HFF-Myc (cell line): ENCODE data around the gene ALX4.

Experiments used
- DNase-seq: peaks from one replicate; pipeline ENCODE4 v3.0.0-alpha.2; 2011; ENCODE audit warnings: low read depth; ENCODE audit errors: extremely low read depth
- H3K4me3 ChIP-seq: replicated peaks from 2 replicates; pipeline ENCODE4 v1.5.1; 2011; ENCODE audit warnings: low read depth, mild to moderate bottlenecking, control low read depth, low read length
- TF ChIP-seq, protein P1 (sequence below): IDR thresholded peaks from 2 replicates; pipeline ENCODE4 v1.5.1; 2012; ENCODE audit warnings: mild to moderate bottlenecking, low read depth, low read length, control low read depth; ENCODE audit errors: missing control alignments

Gene ALX4

DNA sequence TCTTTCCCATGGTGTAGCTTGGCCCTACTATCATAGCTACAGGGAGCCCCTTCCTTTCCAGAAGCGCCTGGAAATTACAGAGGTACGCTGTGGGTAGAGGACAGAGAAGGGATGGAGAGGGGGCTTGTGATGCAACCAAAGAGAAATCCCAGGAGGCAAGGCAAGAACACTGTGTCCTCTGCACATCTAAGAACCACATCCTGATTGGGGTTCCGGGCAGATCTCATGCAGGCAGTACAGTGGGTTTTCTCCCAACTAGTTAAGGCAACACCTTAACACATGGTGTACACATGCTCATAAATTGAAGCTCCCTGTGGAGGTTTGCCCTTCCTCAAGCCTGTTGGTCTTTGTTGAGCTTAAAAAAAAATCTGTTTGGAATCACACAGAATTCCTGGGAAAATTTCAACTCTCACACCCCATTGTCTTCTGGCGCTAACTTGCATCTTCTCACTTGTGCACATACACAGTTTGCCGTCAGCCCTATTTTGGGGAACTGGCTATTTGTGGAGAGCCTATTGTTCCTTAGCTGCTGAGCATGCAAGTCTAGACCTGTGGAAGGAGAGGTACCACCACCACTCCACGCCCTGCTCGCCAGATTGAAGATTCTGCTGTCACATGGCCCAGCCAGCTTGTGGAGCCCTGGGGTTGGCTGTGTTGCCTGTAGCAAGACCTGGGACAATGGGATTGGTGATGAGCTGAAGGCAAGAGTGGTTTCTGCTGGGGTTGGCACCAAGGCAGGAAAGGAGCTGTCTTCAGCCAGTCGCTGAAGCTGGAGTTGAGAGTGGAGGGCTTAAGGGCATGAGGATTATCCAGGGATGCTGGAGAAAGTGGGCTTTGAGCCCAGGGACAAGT is 52.4 kb downstream of the ALX4 start:
- no peak overlapping the region for H3K4me3 ChIP-seq
- TF ChIP-seq, protein P1, sequence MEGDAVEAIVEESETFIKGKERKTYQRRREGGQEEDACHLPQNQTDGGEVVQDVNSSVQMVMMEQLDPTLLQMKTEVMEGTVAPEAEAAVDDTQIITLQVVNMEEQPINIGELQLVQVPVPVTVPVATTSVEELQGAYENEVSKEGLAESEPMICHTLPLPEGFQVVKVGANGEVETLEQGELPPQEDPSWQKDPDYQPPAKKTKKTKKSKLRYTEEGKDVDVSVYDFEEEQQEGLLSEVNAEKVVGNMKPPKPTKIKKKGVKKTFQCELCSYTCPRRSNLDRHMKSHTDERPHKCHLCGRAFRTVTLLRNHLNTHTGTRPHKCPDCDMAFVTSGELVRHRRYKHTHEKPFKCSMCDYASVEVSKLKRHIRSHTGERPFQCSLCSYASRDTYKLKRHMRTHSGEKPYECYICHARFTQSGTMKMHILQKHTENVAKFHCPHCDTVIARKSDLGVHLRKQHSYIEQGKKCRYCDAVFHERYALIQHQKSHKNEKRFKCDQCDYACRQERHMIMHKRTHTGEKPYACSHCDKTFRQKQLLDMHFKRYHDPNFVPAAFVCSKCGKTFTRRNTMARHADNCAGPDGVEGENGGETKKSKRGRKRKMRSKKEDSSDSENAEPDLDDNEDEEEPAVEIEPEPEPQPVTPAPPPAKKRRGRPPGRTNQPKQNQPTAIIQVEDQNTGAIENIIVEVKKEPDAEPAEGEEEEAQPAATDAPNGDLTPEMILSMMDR = no peak
- DNase-seq = no peak

DNA sequence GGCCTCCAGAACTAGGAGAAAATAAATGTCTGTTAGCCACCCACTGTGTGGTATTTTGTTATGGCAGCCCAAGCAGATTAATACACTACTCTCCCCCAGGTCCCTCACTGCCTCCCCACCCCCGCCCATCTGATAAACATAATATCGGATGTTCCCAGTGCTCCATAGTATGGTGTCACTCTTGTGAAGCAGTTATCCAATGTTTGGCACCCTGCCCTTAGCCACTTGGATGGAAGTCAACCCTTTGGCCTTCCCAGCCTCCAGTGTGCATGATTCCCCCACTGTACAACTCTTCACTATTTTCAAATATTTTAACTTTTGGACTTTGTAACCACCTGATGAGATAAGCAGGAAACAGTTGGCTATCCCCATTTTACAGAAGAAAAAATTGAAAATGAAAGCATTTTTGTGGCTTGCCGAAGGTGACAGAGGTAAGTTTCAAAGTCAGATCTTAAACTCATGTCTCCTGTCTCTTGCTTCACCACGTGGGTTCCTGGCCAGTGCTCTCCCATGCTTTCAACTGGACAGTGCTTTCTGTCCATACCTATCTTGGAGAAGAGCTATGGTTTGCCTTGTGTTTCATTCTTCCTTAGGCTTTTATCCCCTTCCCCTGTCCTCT is 53.2 kb downstream of the ALX4 start:
- H3K4me3 ChIP-seq = no peak overlapping the region
- TF ChIP-seq, protein P1 = no peak
- no peak for DNase-seq

DNA sequence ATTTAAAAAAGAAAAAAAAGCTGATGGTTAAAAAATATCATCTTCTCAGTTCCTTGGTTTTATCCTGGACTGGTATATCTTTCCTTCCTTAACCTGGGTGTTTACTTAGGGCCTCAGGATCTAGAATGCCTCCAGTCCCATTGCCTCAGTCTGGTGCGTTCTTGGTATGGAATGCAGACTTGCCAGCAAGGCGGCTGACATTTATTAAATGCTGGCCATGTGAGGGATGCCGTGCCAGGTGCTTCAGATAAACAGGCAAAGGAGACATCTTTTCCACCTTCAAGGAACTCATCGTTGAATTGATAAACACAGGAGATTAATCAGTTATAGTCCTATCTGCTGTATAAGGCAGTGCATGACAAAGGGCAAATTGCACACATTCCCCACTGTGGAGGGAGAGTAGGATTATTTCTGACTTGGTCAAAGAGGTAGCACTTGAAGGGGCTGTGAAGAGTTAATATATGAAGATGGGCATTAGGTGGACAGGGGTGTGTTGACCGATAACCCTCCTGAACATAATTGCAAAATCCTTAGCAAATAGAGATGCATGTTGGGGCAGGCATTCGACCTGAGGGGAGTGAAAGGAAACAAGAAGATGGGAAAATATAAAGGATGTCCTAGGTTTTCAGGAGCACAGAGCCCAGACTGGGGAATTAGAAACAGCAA is 54.4 kb downstream of the ALX4 start:
- TF ChIP-seq, protein P1 = no peak
- no peak for DNase-seq
- H3K4me3 ChIP-seq = no peak overlapping the region

DNA sequence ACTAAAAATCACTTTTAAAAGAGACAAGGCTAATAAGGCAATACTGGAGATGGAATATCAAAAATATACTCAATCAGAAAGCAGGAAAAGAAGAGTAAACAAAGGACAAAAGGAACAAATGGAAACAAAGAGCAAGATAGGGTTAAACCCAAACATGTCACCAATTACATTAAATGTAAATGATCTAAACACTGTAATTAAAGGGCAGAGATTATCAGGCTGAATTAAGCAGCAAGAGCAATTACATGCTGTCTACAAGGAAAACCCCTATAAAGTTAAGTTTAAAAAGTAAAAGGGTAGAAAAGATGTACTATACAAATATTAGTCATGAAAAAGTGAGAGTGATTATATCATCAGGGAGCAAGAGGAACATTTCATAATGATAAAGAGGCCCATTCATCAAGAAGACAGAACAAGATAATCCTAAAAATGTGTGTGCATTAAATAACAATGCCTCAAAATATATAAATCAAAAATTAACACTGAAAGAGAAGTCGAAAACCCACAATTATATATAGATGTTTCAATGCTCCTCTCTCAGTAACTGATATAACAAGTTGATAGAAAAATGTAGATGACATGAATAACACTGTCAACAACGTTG is 56.8 kb downstream of the ALX4 start:
- DNase-seq = no peak
- TF ChIP-seq, protein P1 = no peak
- no peak overlapping the region for H3K4me3 ChIP-seq

DNA sequence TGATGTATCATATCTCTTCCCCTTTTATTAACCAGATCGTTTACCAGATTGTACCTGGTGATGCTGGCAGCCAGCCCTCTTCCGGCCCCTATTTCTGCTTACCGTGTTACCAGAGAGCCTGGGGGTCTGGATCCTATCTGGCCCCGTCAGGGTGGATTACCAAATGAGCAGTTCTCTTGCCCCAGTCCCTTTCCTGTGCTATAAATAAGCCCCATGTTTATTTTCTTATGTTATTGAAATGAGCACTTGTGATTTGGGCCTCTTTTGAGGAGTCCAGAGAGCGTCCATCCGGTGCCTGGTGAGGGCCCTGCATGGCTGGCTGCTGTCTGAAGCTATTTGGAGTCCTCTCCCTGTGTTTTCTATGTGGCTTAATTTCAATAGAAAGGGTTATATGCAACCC is 59.5 kb downstream of the ALX4 start:
- TF ChIP-seq, protein P1 = no peak
- H3K4me3 ChIP-seq = no peak overlapping the region
- DNase-seq = no peak

DNA sequence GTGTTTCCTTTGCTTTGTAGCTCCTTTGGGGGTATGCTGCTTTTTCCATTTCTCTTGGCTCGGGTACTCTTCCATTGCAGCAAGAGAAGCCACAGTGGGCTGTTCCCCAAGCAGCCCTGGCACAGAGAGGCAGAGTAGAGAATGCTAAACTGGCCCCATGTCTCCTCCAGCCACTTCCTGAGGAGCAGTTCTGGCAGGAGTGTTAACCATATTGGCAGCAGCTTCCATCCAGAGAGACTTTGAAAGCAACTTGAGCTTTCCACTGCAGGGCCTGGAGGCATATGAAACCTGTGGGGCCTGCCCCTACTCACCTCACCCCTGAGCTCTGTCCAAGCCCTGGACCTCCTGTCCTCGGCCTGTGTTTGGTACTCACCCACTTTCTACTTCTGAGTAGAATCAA is 61.8 kb downstream of the ALX4 start:
- DNase-seq = no peak
- TF ChIP-seq, protein P1 = no peak
- no peak overlapping the region for H3K4me3 ChIP-seq
